Liver (tissue), 9 donors: Measurements from ENCODE around the gene ARID3A. TPM values are rescaled to one million over a fixed set of nuclear protein-coding genes. Genes with fewer than 3 reads are reported as not detected.

ENCODE experiments used
- DNase-seq: peaks from one replicate; pipeline ENCODE4 v3.0.0-alpha.2; 2017; ENCODE audit warnings: low spot score
- H3K27ac ChIP-seq, 2 donors: one replicate each; pipeline ENCODE4 v1.7.0; 2013; ENCODE audit warnings: inconsistent platforms in 2 of 2, low read length in 2 of 2, control low read depth in 1 of 2, low read depth in 1 of 2, mild to moderate bottlenecking in 1 of 2
- H3K27me3 ChIP-seq, 4 donors: one replicate each; pipeline versions ENCODE4 v1.6.1 to v1.7.0; 2013; ENCODE audit warnings: low read length in 3 of 4, inconsistent platforms in 1 of 4, mild to moderate bottlenecking in 1 of 4, moderate library complexity in 1 of 4; ENCODE audit not compliant: control insufficient read depth in 4 of 4, insufficient read depth in 4 of 4
- H3K36me3 ChIP-seq, 4 donors: one replicate each; pipeline versions ENCODE4 v1.6.1 to v1.7.0; 2013; ENCODE audit warnings: low read length in 3 of 4, mild to moderate bottlenecking in 3 of 4, low read depth in 1 of 4, moderate library complexity in 1 of 4; ENCODE audit not compliant: control insufficient read depth in 4 of 4, insufficient read depth in 3 of 4
- H3K4me1 ChIP-seq, 4 donors: one replicate each; pipeline versions ENCODE4 v1.6.1 to v1.7.0; 2013; ENCODE audit warnings: low read length in 3 of 4, mild to moderate bottlenecking in 3 of 4, moderate library complexity in 1 of 4; ENCODE audit not compliant: control insufficient read depth in 4 of 4, insufficient read depth in 4 of 4
- H3K4me3 ChIP-seq, 3 donors: one replicate each; pipeline versions ENCODE4 v1.6.1 to v1.7.0; 2013; ENCODE audit warnings: low read length in 3 of 3, control low read depth in 1 of 3, low read depth in 1 of 3, mild to moderate bottlenecking in 1 of 3
- H3K9ac ChIP-seq, 2 donors: one replicate each; pipeline ENCODE4 v1.7.0; 2013; ENCODE audit warnings: low read length in 2 of 2, mild to moderate bottlenecking in 2 of 2, moderate library complexity in 2 of 2, control low read depth in 1 of 2, low read depth in 1 of 2
- H3K9me3 ChIP-seq, 4 donors: one replicate each; pipeline versions ENCODE4 v1.6.1 to v1.7.0; 2013; ENCODE audit warnings: low read length in 3 of 4; ENCODE audit not compliant: control insufficient read depth in 4 of 4
- CTCF ChIP-seq: fragments of 150-350 bp; IDR thresholded peaks from 2 replicates; pipeline ENCODE4 v1.5.1; 2017; ENCODE audit warnings: improper control_type of control experiment, low read depth, low read length; ENCODE audit not compliant: missing input control
- EGR1 ChIP-seq, 2 donors: IDR thresholded peaks; 2 replicates each; pipeline ENCODE4 v1.6.1; 2016 to 2018; ENCODE audit warnings: antibody characterized with exemption in 2 of 2, low read depth in 2 of 2
- FOXA1 ChIP-seq: IDR thresholded peaks from 2 replicates; pipeline ENCODE4 v1.6.1; 2016; ENCODE audit warnings: antibody characterized with exemption
- GABPA ChIP-seq, 2 donors: IDR thresholded peaks in 1 of 2; conservative IDR thresholded peaks in 1 of 2; 2 replicates each; pipeline ENCODE4 v1.6.1; 2016; ENCODE audit warnings: antibody characterized with exemption in 2 of 2, mild to moderate bottlenecking in 1 of 2, moderate library complexity in 1 of 2
- HNF4A ChIP-seq, 2 donors: conservative IDR thresholded peaks; 2 replicates each; pipeline ENCODE4 v1.6.1; 2016; ENCODE audit warnings: antibody characterized with exemption in 2 of 2, mild to moderate bottlenecking in 2 of 2
- HNF4G ChIP-seq: IDR thresholded peaks from 2 replicates; pipeline ENCODE4 v1.6.1; 2016; ENCODE audit warnings: antibody characterized with exemption
- JUND ChIP-seq, 2 donors: IDR thresholded peaks; 2 replicates each; pipeline ENCODE4 v1.6.1; 2016; ENCODE audit warnings: antibody characterized with exemption in 2 of 2
- MAX ChIP-seq: IDR thresholded peaks from 2 replicates; pipeline ENCODE4 v1.6.1; 2016; ENCODE audit warnings: antibody characterized with exemption
- NR2F2 ChIP-seq: IDR thresholded peaks from 2 replicates; pipeline ENCODE4 v1.6.1; 2016; ENCODE audit warnings: antibody characterized with exemption
- RAD21 ChIP-seq, 2 donors: IDR thresholded peaks; 2 replicates each; pipeline ENCODE4 v1.6.1; 2016; ENCODE audit warnings: antibody characterized with exemption in 2 of 2, mild to moderate bottlenecking in 2 of 2
- RXRA ChIP-seq, 2 donors: IDR thresholded peaks; 2 replicates each; pipeline ENCODE4 v1.6.1; 2017 to 2018; ENCODE audit warnings: antibody characterized with exemption in 2 of 2, mild to moderate bottlenecking in 1 of 2
- TAF1 ChIP-seq: conservative IDR thresholded peaks from 2 replicates; pipeline ENCODE4 v1.6.1; 2016; ENCODE audit warnings: antibody characterized with exemption, mild to moderate bottlenecking
- YY1 ChIP-seq: IDR thresholded peaks from 2 replicates; pipeline ENCODE4 v1.6.1; 2016; ENCODE audit warnings: antibody characterized with exemption, mild to moderate bottlenecking
- WGBS: extraction: QIAGEN DNeasy Blood & Tissue Kit; methylation state at CpG from one replicate; pipeline ENCODE4 v1.1.7; 2013; 5-methylcytosine and 5-hydroxymethylcytosine counted together
- polyA plus RNA-seq, 2 donors: library from polyadenylated mRNA; stranded (reverse) in 1 of 2; unstranded in 1 of 2; fragments of 200-250 nt in 1 of 2; fragments of >200 nt in 1 of 2; fragmentation: Nextera tagmentation in 1 of 2; extraction: Ambion mirVana in 1 of 2; gene quantifications; one replicate each; pipeline versions ENCODE4 v1.2.1 to v1.2.3, GENCODE V29; 2013 to 2015
- total RNA-seq, 2 donors: library from RNA; depleted of rRNA; stranded (reverse); fragments of >200 nt; gene quantifications; one replicate each; pipeline ENCODE4 v1.2.3, GENCODE V29; 2014
- TF ChIP-seq, protein P1 (sequence below): IDR thresholded peaks from 2 replicates; pipeline ENCODE4 v1.6.1; 2016; ENCODE audit warnings: antibody characterized with exemption, mild to moderate bottlenecking
- TF ChIP-seq, protein P2 (sequence below): IDR thresholded peaks from 2 replicates; pipeline ENCODE4 v1.6.1; 2016; ENCODE audit warnings: antibody characterized with exemption
- TF ChIP-seq, protein P3 (sequence below): IDR thresholded peaks from 2 replicates; pipeline ENCODE4 v1.6.1; 2016; ENCODE audit warnings: antibody characterized with exemption
- donor health status: healthy.
- donor health status: healthy.
- donor health status: healthy.
- donor health status: healthy.
- donor health status: healthy.

The ARID3A gene
- total and polyA plus RNA-seq, 4 donors: 0.74 to 42.4 (median 3.1) TPM

- 85% methylated on average over 32 of the region's 32 CpGs for WGBS
- Histone ChIP-seq H3K9me3 (no peaks in the 10 kb centered on the region), H3K36me3 (peaks cover 0 to 13% (median 4%) of the 10 kb centered on the region in 4 donors), H3K9ac (no peak overlapping the region), H3K4me3 (no peak overlapping the region), H3K27me3 (no peaks in the 10 kb centered on the region), H3K27ac (no peak overlapping the region), H3K4me1 (peaks cover 7 to 11% (median 9%) of the 10 kb centered on the region in 4 donors)
- DNase-seq: no peak
- TF ChIP-seq EGR1 (IDR thresholded peaks at IDR 0.05; ENCODE audit: low read depth in 2 of 2): no peak
- TF ChIP-seq NR2F2: no peak
- TF ChIP-seq, protein P1, sequence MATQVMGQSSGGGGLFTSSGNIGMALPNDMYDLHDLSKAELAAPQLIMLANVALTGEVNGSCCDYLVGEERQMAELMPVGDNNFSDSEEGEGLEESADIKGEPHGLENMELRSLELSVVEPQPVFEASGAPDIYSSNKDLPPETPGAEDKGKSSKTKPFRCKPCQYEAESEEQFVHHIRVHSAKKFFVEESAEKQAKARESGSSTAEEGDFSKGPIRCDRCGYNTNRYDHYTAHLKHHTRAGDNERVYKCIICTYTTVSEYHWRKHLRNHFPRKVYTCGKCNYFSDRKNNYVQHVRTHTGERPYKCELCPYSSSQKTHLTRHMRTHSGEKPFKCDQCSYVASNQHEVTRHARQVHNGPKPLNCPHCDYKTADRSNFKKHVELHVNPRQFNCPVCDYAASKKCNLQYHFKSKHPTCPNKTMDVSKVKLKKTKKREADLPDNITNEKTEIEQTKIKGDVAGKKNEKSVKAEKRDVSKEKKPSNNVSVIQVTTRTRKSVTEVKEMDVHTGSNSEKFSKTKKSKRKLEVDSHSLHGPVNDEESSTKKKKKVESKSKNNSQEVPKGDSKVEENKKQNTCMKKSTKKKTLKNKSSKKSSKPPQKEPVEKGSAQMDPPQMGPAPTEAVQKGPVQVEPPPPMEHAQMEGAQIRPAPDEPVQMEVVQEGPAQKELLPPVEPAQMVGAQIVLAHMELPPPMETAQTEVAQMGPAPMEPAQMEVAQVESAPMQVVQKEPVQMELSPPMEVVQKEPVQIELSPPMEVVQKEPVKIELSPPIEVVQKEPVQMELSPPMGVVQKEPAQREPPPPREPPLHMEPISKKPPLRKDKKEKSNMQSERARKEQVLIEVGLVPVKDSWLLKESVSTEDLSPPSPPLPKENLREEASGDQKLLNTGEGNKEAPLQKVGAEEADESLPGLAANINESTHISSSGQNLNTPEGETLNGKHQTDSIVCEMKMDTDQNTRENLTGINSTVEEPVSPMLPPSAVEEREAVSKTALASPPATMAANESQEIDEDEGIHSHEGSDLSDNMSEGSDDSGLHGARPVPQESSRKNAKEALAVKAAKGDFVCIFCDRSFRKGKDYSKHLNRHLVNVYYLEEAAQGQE: no peak
- TF ChIP-seq RXRA (IDR thresholded peaks at IDR 0.05): no peak
- no peak for TF ChIP-seq FOXA1
- no peak for TF ChIP-seq RAD21 (IDR thresholded peaks at IDR 0.05)
- no peak for TF ChIP-seq MAX
- no peak for TF ChIP-seq YY1
- TF ChIP-seq HNF4A (conservative IDR thresholded peaks at IDR 0.05): no peak
- no peak for TF ChIP-seq GABPA (IDR thresholded peaks at IDR 0.05 in 1 of 2, conservative IDR thresholded peaks at IDR 0.05 in 1 of 2)
- no peak for TF ChIP-seq CTCF
- no peak for TF ChIP-seq JUND (IDR thresholded peaks at IDR 0.05)
- TF ChIP-seq, protein P2, sequence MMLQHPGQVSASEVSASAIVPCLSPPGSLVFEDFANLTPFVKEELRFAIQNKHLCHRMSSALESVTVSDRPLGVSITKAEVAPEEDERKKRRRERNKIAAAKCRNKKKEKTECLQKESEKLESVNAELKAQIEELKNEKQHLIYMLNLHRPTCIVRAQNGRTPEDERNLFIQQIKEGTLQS: no peak
- TF ChIP-seq TAF1: no peak
- TF ChIP-seq, protein P3, sequence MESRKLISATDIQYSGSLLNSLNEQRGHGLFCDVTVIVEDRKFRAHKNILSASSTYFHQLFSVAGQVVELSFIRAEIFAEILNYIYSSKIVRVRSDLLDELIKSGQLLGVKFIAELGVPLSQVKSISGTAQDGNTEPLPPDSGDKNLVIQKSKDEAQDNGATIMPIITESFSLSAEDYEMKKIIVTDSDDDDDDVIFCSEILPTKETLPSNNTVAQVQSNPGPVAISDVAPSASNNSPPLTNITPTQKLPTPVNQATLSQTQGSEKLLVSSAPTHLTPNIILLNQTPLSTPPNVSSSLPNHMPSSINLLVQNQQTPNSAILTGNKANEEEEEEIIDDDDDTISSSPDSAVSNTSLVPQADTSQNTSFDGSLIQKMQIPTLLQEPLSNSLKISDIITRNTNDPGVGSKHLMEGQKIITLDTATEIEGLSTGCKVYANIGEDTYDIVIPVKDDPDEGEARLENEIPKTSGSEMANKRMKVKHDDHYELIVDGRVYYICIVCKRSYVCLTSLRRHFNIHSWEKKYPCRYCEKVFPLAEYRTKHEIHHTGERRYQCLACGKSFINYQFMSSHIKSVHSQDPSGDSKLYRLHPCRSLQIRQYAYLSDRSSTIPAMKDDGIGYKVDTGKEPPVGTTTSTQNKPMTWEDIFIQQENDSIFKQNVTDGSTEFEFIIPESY: no peak
- no peak for TF ChIP-seq HNF4G
Observed at GRCh38 chr19:903266-903797, 22.5 kb upstream of the ARID3A start.
